ENCODE measurements around the gene SCO2. TPM values are rescaled to one million over a fixed set of nuclear protein-coding genes. Genes with fewer than 3 reads are reported as not detected.

SCO2 gene
- total and polyA plus RNA-seq, 9 of the 15 experiments (the other 6 are each of a cell fraction or from before 2014, with no cell fraction given) = 0.34 to 4.0 (median 1.1) TPM; not detected in 3

GRCh38 chr22:50568626-50569025, 43.2 kb upstream of the SCO2 start:
- H3K79me2 ChIP-seq (ENCODE audit: control insufficient read depth, insufficient read depth, low read length) = no peaks in the 10 kb centered on the region
- TF ChIP-seq CREM (IDR thresholded peaks at IDR 0.05; ENCODE audit: low read depth) (peak; percentile 68), EGR1 (conservative IDR thresholded peaks at IDR 0.05) (peak; percentile 66), PKNOX1 (IDR thresholded peaks at IDR 0.05) (peak; percentile 36; the same call in 1 of the 2 replicates), CCNT2 (IDR thresholded peaks at IDR 0.05; ENCODE audit: borderline replicate concordance, extremely low read depth, insufficient read length, low read depth, low read length) (no peak), ZFX (CRISPR knock-in tag; IDR thresholded peaks at IDR 0.05) (no peak), POLR2B (IDR thresholded peaks at IDR 0.05; ENCODE audit: low read depth, partially characterized antibody) (no peak), CLOCK (CRISPR knock-in tag; IDR thresholded peaks at IDR 0.05; ENCODE audit: borderline replicate concordance) (no peak), SFPQ (IDR thresholded peaks at IDR 0.05; ENCODE audit: low read depth, low read length) (no peak), ATF1 (CRISPR knock-in tag; IDR thresholded peaks at IDR 0.05) (no peak), ATF1 (tag; IDR thresholded peaks at IDR 0.05) (peak; percentile 33; the same call in 1 of the 2 replicates), ZBTB49 (CRISPR knock-in tag; IDR thresholded peaks at IDR 0.05; ENCODE audit: borderline replicate concordance) (no peak)
- peak in 1 of 4 experiments; percentile 29 for DNase-seq (ENCODE audit: extremely low read depth in 1 of 4, low spot score in 3 of 4)
- in situ Hi-C loops (cut with MboI) = loop anchor here (5.0 kb wide), 1 partner anchor 46 kb away; no protein-coding TSS in a partner anchor
- H3K4me2 ChIP-seq (ENCODE audit: insufficient read depth, low read length) = no peak overlapping the region
- BruUV-seq (replicated peaks) = no TSS peak
- CTCF ChIA-PET (ENCODE audit: low intra/inter-chr PET ratio) = no interaction called here
- intact Hi-C loops (cut with micrococcal nuclease) = no loop called here
- H3K27ac ChIP-seq (ENCODE audit: extremely low read depth, low read depth, low read length) = no peak overlapping the region
- H3K9me3 ChIP-seq (replicated peaks; ENCODE audit: control insufficient read depth, insufficient read depth, low read depth, low read length) = no peaks in the 10 kb centered on the region
- H3K36me3 ChIP-seq (ENCODE audit: control insufficient read depth, insufficient read depth, low read length) = no peaks in the 10 kb centered on the region
- POLR2A ChIA-PET = interaction anchor here (0.9 kb wide), 1 partner anchor 14 kb away, joined by 3 read pairs; the partner anchor contains the start of gene CHKB
- no peaks in the 10 kb centered on the region for H3K27me3 ChIP-seq (ENCODE audit: control insufficient read depth in 2 of 2, insufficient read depth in 2 of 2, low read length in 2 of 2)
- no peak for ATAC-seq
- peak overlapping the region in 1 of 2 experiments; percentile 35; a peak in 1 of 4 replicates for H3K9ac ChIP-seq (ENCODE audit: insufficient read depth in 1 of 2, low read depth in 2 of 2, low read length in 2 of 2)
- H4K20me1 ChIP-seq (replicated peaks; ENCODE audit: control insufficient read depth, insufficient read depth, low read length) = no peaks in the 10 kb centered on the region
- H3K9me1 ChIP-seq (ENCODE audit: control insufficient read depth, insufficient read depth, low read length) = no peaks in the 10 kb centered on the region
- H3K4me1 ChIP-seq (replicated peaks in 1 of 2; ENCODE audit: control insufficient read depth in 2 of 2, insufficient read depth in 2 of 2, low read length in 2 of 2) = peaks cover 0 to 11% of the 10 kb centered on the region in 2 experiments; a peak in 3 of 5 replicates
- H3K4me3 ChIP-seq = no peak overlapping the region
- FAIRE-seq = peak; percentile 60
- H2AFZ ChIP-seq (ENCODE audit: low read depth, low read length) = no peak overlapping the region
- 54% methylated on average over 7 of the region's 7 CpGs for WGBS (ENCODE audit: insufficient coverage, low coverage, missing lambda C conversion rate)
